ENCODE data around the gene OGG1. TPM values are rescaled to one million over a fixed set of nuclear protein-coding genes. Genes with fewer than 3 reads are reported as not detected.

The OGG1 gene
- total RNA-seq, 1 donor from 2014 or later: 14.9 TPM

DNA sequence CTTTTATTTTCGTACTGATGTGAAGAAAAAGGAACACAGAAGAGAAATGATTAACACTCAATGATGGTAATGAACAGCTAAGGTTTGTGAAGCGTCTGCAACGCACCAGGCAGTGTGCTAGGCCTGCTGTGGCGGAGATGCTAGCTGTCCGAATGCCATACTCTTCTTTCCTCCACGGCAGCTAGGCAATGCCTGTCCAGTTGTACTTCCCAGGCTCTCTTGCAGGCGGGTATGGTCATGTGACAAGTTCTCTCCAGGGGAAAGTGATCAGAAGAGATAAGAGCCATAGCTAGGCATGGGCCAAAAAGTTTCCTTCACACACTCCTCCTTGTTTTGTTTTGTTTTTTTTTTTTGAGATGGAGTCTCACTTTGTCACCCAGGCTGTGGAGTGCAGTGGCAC, 35.9 kb downstream of the OGG1 start:
- no peak for DNase-seq (ENCODE audit: low read depth in 2 of 2)

DNA sequence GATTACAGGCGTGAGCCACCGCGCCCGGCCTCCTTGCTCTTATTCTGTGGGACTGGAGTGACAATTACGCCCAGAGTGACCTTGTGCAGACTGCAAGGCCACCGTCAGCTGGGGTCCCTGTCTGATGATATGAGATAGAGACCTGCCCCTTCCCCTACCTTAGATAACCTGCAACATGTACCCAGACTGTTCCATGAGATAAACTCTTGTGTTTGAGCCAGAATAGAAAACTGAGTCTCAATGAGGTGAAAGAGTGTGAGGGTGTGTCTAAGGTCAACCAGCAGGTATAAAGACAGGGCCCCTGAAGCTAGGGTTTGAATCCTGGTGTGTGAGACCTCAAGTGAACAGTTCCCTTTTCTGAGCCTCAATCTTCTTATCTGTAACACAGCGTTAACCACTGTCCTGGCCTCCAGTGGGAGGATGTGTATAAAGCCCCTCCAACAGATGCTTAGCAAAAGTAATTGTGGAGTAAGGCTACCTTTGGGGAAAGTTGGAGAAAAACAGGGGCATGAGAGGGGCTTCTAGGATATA, 36.5 kb downstream of the OGG1 start:
- DNase-seq (ENCODE audit: low read depth in 2 of 2): no peak

DNA sequence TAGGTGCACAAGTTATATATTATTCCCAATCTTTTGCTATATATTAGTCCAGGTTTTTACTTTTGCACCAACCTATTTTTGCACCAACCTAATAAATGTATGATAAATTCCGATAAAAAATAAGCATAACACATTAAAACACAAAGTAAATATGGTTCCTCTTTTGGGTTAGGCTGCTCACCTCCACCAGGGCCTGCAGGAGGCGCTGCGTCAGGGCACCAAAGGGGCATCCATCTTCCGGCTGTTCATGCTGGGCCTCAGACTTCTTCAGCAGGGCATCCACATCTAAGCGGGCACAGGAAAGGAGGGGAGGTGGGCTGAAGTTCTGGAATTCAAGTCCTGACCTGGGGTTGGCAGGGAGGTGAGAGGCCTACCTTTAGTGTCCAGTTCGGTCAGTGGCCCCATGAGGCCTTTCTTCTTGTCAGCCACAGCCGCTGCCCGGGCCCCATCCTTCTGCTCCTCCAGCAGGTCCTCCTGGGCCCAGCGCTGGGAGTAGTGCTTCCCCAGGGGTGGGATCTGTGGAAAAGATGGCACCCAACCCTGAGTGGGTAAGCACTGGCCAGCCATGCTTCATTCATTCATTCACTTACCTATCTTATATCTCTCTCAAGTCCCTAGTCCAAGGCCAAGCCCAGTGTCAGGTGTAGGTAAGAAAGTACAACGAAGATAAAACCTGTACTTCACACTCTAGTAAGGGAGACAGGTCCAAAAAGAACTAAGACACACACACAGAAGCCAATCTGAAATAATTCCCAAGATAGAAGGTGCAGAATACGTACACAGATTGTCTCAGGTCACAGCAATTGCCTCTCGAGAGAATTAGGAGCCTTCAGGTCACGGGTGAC, 37.3 kb downstream of the OGG1 start:
- no peak for DNase-seq (ENCODE audit: low read depth in 2 of 2)

DNA sequence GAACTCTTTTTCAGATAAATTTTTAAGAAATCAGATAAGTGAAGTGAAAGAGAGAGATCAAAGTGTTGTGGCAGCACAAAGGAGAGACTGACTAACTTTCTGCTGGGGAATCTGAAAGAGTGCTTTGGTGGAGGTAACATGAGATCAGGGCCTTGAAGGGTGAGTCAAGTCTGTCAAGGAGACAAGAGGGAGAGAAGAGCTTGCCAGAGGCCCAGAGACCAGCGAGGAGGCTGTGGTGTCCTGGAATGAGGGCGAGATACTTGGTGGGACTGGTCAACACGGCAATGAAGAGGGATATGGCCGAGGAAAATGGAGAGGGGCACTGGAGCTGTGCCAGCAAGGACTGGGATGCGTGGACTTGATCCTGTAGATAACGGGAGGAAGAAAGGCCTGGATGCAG, 38.0 kb downstream of the OGG1 start:
- no peak for DNase-seq (ENCODE audit: low read depth in 2 of 2)

DNA sequence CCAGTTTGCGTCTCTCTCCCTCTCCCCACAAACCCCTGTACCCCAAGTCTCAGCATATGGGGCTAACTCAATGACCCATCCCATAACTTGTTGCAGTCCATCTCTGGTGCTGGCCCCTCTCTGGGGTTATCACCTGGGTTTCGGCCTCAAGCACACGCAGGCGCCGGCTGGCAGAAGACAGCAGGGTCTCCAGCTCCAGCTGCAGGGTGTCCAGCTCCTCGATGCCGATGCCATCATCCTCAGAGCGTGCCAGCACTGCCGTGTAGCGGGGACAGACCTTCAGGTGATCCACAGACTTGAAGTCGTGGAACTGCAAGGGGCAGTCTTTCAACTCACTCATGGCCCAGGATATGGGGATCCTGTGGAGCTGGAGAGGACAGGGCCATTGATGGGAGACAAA, 41.4 kb downstream of the OGG1 start:
- no peak for DNase-seq (ENCODE audit: low read depth in 2 of 2)

DNA sequence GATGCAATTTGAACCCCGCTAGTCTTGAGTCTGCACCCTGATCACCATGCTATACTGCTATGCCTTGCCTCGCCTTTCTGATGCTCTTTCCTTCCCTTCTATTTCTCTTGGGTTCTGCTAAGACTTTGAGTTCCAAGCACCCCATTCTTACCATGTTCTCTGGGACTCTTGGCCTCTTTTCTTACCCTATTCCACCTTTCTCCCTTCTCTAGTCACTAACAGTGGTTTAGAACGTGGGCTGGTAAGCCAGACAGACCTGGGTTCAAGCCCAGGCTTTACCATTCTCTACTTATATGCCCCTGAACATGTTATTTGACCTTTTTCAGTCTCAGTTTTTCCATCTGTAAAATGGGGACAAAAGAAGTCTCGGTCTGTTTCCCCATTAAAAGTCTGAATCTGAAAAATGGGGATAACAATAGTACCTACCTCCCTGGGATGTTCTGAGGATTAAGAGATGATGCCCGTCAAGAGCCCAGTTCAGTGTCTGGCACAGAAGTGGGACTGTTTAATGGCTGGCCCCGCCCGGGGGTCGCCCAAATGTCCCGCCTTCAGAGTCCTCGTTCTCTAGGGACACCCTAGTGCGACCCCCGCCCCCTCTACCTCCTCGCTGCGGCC, 42.1 kb downstream of the OGG1 start:
- DNase-seq (ENCODE audit: low read depth in 2 of 2): no peak

DNA sequence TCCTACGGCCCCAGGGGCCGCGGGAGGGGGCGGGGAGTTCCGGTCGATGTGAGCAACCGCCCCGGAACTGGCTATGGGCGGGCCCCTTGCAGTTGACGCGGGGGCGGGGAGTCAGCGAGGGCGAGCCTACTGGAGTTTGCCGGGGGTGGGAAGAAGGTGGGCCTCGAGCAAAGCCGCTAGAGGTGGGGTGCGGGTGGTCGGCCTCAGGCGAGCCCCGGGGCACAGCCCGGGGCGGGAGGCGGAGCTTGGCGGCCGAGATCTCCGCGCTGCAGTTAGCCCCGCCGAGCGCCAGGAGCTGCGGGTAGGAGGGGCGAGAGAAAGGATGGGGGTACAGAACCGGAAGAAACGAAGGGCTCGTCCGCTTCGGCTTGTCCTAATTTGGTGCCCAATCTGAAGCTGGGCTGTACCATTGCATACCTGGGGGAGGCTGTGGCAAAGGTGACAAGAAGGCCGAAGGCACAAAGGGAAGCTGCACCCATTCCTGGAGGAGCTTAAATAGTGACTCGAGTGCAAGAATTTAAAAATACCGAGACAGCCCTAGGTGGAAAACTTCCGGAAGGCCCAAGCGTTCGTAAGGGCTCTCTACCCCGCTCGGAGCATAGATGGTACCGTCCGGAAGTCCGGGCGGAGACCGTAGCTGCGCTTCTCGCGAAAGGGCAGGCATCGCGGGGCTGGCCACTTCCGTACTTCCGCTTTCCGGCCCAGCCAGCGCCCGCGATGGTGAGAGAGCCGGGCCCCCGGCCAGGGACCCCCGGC, 42.8 kb downstream of the OGG1 start, which contains the start of the genes ARPC4 and TADA3:
Gene ARPC4, plus strand, starts transcription at position 678 of the 756 bp plus-strand sequence. Its CDS starts 40 bp downstream, at position 718.
Gene TADA3, minus strand, starts transcription at position 69 of the 756 bp plus-strand sequence. CDS start 1,007 bp downstream, outside the sequence.
- DNase-seq (ENCODE audit: low read depth in 2 of 2): peak; percentile 93 to 96

DNA sequence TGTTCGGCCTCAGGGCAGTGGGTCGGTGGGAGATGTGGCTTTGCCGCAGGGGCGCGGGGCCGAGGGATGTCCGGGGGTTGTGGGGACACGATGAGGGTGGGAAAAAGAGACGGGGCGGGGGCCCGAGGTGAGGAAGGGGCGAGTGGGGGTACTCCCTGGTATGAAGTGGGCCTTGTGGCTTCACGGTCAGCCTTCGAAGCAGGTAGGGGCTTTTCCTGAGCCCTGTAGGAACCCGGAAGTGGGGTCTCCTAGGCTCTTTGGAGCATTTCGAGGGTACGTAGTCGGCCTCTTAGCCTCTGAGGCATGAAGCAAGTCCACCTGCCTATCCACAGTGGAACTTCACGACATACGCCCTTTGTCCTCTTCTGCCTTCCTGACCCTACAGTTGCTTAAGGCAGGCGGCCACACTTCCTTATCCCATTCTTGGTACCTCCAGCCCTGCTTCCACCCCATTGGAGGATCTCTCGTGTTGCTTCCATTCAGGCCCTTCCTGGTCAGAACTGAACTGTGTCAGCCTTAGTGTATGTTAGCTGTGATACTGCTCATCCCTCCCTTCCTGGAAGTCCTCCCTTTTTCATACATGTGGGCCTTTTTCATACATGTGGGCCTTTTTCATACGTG, 43.5 kb downstream of the OGG1 start:
- peak in 1 of 2 donors; percentile 63 for DNase-seq (ENCODE audit: low read depth in 2 of 2)

DNA sequence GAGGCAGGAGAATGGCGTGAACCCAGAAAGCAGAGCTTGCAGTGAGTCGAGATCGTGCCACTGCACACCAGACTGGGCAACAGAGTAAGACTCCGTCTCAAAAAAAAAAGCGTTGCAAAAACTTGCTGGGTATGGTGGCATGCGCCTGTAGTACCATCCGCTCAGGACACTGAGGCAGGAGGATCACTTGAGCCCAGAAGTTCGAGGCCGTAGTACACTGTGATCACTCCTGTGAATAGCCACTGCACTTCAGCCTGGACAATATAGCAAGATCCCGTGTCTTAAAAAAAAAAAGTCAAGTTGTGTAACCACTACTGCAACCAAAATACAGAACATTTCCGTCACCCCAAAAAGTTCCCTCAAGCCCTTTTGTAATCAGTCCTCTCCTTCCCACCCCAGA, 44.6 kb downstream of the OGG1 start:
- DNase-seq (ENCODE audit: low read depth in 2 of 2): no peak

DNA sequence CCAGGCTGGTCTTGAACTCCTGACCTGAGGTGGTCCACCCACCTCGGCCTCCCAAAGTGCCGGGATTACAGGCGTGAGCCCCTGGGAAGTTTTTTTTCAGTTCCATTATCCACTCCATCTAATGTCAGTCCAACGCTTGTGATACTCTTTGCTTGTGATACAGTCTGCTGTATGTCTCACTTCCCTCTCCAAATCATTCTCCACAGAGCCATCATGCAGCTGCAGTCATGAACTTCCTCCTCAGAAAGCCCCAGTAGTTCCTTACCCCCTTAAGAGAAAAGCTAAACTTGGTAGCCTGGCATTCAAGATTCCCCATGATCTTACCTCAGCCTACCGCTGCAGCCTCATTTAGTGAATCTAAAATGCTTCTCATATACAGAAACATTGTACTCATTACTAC, 45.5 kb downstream of the OGG1 start:
- DNase-seq (ENCODE audit: low read depth in 2 of 2): no peak

DNA sequence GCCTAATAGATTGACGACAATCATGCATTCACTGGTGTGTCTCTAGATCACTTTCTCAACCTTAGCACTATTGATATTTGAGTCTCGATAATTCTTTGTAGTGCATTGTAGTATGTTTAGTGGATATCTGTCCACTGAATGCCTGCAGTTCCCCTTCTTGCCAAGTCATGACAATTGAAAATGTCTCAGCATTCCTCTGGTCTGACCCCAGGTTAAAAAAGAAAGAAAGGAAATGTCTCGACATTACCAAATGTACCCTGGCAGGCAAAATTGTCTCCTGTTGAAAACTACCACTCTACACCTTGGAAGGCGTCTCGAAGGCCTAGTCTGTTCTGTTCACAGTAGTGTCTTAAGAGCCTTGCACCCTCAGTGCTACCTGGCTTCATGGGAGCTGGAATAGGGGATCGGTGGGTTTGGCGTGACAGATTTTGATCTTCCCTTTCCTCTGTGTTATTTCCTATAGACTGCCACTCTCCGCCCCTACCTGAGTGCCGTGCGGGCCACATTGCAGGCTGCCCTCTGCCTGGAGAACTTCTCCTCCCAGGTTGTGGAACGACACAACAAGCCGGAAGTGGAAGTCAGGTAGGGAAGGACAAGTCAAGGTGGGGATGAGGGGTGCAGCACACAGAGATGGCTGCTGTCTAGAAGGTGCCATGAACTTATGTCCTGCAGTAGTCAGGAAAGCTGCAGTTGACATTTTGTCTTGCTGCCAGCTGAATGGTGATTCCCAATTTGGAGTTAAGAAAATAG, 47.6 kb downstream of the OGG1 start:
- DNase-seq (ENCODE audit: low read depth in 2 of 2): no peak

DNA sequence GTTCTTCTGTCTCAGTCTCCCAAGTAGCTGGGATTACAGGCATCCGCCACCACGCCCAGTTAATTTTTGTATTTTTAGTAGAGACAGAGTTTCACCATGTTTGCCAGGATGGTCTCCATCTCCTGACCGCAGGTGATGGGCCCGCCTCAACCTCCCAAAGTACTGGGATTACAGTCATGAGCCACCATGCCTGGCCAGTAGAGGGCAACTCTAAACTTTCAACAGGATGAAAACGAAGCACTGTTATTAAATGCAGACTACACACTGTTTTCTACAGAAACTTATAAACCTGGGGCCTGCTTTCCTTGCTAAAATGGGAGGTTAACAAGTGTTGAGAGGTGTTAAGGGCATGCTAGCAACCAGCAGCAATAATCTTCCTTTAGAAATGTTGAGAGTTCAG, 50.8 kb downstream of the OGG1 start:
- no peak for DNase-seq (ENCODE audit: low read depth in 2 of 2)

DNA sequence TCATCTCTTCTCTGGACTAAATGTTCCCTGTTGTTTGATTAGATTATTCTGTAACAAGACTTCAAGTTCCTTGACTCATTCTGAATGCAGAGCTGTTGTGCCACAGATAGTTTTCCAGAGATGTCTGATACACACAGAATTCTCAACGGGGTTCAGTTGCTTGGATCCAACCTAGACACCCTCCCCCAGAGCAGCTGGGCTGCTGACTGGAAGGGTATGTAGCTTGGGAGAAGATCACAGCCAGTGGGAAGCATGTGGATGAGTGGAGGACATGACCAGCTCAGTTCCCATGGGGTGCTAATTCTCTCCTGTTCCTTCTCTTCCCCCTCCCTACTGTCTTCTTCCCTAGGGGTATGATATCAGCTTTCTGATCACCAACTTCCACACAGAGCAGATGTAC, 53.7 kb downstream of the OGG1 start:
- DNase-seq (ENCODE audit: low read depth in 2 of 2): no peak

DNA sequence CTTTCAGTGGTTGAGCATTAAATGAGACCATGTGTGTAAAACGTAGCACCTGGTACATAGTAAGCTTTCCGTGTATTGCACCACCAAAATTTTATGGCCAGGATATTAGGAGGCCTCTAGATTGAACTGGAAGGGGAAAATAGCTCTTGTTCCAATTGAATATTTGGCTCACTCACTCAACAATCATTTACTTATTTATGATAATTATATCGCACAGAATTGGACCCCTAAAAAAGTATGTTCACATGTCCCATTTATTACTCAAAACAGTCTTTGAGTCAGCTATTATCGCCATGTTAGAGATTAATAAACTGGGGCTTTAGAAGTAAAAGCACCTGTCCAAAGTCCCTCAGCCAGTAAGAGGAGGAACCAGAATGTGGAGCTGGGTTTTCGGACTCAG, 55.2 kb downstream of the OGG1 start:
- no peak for DNase-seq (ENCODE audit: low read depth in 2 of 2)

DNA sequence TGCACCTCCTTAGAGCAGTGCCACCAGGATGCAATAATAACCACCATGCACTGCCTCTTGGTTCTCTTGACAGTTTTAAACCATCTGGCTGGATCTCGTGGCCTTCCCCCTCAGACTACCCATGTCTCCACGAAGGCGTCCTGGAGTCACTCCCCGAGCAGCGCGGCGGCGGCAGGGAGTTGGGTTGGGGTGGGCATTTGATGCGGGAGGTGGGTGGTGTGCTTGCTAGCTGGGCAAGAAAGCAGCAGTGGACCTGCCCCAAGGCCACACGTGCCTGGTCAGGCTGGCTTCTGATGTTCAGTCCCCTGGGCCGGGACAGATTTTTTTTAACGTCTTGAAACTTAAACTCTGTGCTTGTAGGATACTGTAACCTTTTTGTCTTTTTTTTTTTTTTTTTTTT, 56.4 kb downstream of the OGG1 start:
- no peak for DNase-seq (ENCODE audit: low read depth in 2 of 2)

Other genes starting within 250 kb of the OGG1 start
- under 0.01 TPM in 2 replicates for gene LHFPL4, start 196.1 kb upstream of the OGG1 start, total RNA-seq
- gene MTMR14, start 100.4 kb upstream of the OGG1 start, total RNA-seq: 57.0 and 62.8 TPM in 2 replicates
- not detected in 2 replicates for gene CPNE9, start 46.1 kb upstream of the OGG1 start, total RNA-seq
- 12.2 and 17.8 TPM in 2 replicates for gene BRPF1, start 18.2 kb upstream of the OGG1 start, total RNA-seq
- 24.7 and 33.1 TPM in 2 replicates for gene CAMK1, start 20.0 kb downstream of the OGG1 start, total RNA-seq
- 23.7 and 26.2 TPM in 2 replicates for gene TADA3, start 42.5 kb downstream of the OGG1 start, total RNA-seq
- 251 and 317 TPM in 2 replicates for gene ARPC4, start 43.1 kb downstream of the OGG1 start, total RNA-seq
- gene TTLL3, start 60.3 kb downstream of the OGG1 start, total RNA-seq: 4.1 and 7.6 TPM in 2 replicates
- 16.7 and 22.6 TPM in 2 replicates for gene RPUSD3, start 94.1 kb downstream of the OGG1 start, total RNA-seq
- not detected in 2 replicates for gene CIDEC, start 130.3 kb downstream of the OGG1 start, total RNA-seq
- 25.0 and 31.7 TPM in 2 replicates for gene JAGN1, start 140.7 kb downstream of the OGG1 start, total RNA-seq
- gene IL17RE, start 152.9 kb downstream of the OGG1 start, total RNA-seq: 0.13 TPM in 2 replicates
- 16.9 and 25.3 TPM in 2 replicates for gene IL17RC, start 167.1 kb downstream of the OGG1 start, total RNA-seq
- 22.0 and 33.5 TPM in 2 replicates for gene CRELD1, start 183.9 kb downstream of the OGG1 start, total RNA-seq
- 0.51 and 0.63 TPM in 2 replicates for gene PRRT3, start 202.5 kb downstream of the OGG1 start, total RNA-seq
- 38.1 and 44.9 TPM in 2 replicates for gene EMC3, start 236.9 kb downstream of the OGG1 start, total RNA-seq